GM19438 (cell line): ENCODE data around the gene NRG3.

Experiments
- ATAC-seq: cut with Tn5 transposase; IDR thresholded peaks from one replicate; pipeline ENCODE4 v1.9.1; 2021; ENCODE audit warnings: low read depth; ENCODE audit not compliant: unreplicated experiment

The NRG3 gene

DNA sequence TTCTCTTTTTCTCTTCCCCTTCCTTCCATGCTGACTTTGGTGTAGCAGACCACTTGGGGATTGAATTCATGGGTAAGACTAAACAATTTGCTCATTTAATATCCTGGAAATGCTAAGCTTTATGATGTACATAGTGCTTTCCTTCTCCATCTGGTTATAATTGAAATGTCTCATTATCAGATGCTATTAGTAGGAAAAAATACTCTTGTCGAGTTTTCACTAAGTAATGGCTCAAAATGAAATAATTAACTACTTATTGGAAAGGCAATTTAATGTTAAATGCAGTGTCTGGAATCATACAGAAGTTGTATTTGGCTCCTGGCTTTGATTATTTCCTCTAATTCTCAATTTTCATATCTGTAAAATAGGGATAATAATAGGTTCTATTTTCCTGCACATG lies 990.4 kb downstream of the NRG3 start:
- no peak for ATAC-seq

DNA sequence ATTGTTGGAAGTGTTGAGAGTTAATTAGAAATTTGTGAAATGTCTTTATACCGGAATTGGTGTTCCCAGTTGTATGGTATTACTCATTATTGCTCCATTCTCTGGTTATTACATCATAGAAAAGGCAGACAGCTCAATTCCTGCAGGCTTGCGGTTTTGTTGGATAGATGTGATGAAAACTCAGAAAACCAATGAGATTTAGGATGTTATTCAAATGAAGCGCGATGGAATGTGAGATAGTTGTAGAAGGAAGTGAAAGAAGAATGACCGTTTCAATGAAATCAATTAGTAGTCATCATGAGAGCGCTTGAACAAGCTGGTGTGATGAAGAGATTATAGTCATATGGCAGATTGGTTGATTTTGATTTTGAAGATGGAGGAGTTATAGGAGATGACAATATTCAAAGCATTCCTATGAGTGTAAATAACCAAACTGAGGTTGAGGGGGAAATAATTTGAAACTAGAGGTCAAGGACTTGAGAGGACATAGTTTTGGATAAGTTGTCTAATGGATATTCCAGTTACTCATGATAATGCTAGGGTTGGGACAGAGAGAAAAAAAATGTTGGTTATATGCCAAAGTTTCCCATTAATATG lies 991.5 kb downstream of the NRG3 start:
- ATAC-seq: no peak

- ATAC-seq: no peak
Measured at GRCh38 chr10:82867056-82867455, 992.1 kb downstream of the NRG3 start.

GRCh38 chr10:82874671-82875070 lies 999.7 kb downstream of the NRG3 start:
- no peak for ATAC-seq

DNA sequence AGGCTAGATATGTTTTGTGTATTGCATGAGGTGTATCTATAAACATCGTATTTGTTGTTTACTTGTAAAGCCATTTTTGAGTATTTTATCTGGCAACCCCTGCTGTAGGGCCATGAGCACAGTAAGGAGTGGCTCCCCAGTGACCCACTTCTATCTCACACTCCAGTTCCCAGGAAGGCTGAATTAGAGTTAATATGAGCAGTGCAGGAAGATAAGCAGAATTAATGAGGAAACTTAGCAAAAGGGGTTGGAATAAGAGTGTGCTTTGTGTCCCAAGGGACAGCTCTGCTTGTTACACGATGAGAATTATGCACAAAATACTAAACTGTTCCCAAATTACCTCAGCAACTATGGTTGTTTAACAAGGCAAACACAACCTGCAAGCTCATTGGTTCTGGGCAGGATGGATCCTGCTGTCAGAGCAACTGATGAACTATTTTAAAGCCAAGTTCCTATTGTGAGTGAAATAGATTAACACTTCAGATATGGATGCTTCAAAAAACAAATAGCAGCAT lies 1005.8 kb downstream of the NRG3 start:
- no peak for ATAC-seq

DNA sequence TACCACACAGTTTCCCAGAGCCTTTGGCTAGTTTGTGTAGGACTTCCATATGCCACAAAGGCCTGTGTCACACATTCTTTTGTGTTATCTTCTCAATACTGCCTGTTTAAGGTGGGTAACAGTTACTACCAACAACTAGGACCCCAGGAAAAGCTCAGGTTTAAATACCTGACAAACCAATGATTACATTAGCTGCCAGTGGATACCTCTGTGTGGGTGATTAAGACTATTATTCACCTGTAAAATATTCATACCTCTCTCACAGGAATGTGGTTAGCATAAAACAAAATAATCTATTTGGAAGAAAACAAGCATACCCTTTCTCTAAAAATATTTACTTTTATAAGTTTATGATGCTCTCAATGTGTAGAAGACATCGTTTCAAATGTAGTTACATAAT lies 1007.7 kb downstream of the NRG3 start:
- ATAC-seq: no peak

DNA sequence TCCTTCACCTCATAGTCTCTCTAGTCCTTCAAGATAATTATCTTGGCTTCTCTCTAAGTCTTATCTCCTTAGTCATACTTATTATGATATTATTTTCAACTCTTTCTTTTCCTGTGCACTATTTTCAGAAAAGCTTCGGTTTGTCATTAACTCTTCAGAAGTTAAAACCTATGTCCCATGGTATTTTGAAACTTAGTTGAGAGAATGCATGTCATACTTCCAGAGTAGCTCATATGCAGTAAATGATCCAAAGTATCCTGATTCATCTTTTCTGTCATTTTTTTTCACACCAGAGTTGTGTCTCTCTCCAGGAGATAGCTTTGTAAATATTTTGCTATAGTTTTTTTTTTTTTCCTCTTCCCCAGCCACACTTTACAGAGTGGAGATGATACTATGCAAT lies 1008.6 kb downstream of the NRG3 start:
- ATAC-seq: no peak

DNA sequence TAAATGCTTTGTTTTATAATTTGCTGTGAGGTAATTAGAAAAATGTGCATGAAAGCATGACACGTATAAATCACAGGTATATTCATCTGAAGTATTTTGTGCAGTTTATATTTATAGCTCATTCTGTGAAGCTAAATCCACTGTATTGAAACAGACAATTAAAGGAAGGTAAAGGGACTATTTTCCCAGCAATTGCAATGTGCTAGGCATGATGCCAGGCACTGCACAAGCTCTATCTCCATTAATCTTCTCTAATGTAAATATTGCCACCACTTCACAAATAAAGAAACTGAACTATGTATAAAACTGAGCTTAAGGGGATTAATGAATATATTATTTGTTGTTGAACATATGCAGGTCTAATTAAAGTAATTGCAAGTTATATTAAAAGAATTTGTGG lies 1012.5 kb downstream of the NRG3 start:
- ATAC-seq: no peak

GRCh38 chr10:82888809-82889455 lies 1013.9 kb downstream of the NRG3 start:
- no peak for ATAC-seq

GRCh38 chr10:82889728-82890127 lies 1014.7 kb downstream of the NRG3 start:
- ATAC-seq: no peak

- ATAC-seq: no peak
Measured at GRCh38 chr10:82890573-82890972, 1015.6 kb downstream of the NRG3 start.

GRCh38 chr10:82908096-82908495 lies 1033.1 kb downstream of the NRG3 start:
- no peak for ATAC-seq

DNA sequence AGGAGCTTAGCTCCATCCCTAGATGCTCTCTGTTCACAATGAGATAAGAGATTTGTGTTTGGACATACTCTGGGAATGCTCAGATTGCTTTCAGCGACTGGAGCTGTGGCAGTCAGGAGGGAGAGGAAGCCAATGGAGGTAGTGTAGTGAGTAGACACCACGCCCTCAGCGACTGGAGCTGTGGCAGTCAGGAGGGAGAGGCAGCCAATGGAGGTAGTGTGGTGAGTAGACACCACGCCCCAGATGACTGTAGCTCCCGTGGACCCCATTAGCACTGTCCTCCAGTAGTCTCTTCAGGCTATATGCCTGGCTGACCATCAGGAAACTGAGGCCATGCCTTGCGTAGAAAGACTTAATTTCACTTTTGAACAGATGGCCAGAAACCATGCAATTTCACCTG lies 1033.8 kb downstream of the NRG3 start:
- no peak for ATAC-seq

DNA sequence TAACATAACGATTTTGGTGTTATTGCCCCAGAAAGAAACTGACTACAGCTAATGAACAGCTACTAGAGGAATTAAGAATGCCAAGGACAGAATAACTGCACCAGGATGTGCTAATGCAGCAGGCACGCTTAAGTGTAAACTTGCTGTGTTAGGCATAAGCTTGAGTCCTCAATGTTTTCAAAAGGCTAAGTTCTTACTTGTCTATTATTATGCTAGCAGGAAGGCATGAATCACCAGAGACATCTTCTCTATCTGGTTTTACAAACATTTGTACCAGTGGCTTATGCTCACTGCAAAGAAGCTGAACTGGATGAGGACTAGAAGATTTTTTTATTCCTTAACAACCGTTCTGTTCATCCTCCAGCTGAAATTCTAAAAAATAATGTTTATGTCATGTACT lies 1035.3 kb downstream of the NRG3 start:
- no peak for ATAC-seq

GRCh38 chr10:82914655-82915136 lies 1039.7 kb downstream of the NRG3 start:
- no peak for ATAC-seq

DNA sequence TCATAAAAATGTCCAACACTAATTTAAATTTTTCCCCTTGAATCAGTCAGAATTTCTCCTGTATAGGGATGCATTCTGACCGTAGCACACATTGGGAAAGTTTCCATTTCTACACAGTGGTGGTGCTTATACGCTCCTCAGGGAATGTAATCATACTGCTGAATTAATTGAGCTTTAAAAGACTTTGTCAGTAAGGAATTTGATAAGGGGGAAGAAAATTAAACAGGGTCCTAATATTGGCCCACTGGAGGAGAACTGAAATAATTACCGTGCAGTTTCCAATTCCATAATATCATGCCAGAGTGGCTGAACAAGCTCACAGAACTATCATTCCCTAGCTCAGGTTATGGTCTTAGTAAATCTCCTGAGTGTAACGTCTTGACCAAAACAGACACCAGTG lies 1041.9 kb downstream of the NRG3 start:
- no peak for ATAC-seq

DNA sequence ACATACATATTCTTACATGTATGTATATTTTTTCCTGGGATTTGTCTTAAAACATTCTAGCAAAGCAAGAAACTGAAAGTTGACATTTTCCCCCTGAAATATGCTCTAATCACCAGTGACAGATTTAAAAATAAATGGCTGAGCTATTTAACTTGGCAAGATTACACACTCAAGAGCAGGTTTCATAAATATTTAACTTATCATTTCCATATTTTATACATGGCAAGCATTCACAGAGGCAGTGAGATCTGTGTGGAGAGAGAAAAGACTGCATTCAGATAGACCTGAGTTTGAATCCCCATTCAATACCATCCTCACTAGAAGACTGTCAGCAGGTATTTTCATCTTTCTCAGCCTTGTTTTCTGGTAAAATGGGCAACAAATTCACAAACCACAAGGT lies 1043.0 kb downstream of the NRG3 start:
- no peak for ATAC-seq

GRCh38 chr10:82922046-82922445 lies 1047.1 kb downstream of the NRG3 start:
- ATAC-seq: no peak

DNA sequence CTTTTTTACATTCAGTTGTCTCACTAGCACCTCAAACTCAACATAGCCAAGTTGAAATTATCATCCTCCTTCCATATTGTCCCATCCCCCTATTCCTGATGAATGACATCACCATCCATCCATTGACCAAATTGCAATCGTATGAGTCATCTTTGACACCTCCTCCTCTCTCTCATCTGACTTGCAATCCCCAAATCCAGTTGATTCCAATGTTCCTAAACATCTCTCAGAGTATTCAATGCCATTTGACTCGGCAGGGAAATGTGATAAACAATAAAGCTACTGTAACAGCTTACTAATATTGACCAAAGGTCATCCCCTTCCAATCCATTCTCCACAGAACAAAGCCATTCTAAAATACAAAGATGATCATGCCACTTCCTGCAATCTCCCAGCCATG lies 1047.8 kb downstream of the NRG3 start:
- ATAC-seq: no peak

GRCh38 chr10:82924711-82925110 lies 1049.7 kb downstream of the NRG3 start:
- ATAC-seq: no peak

DNA sequence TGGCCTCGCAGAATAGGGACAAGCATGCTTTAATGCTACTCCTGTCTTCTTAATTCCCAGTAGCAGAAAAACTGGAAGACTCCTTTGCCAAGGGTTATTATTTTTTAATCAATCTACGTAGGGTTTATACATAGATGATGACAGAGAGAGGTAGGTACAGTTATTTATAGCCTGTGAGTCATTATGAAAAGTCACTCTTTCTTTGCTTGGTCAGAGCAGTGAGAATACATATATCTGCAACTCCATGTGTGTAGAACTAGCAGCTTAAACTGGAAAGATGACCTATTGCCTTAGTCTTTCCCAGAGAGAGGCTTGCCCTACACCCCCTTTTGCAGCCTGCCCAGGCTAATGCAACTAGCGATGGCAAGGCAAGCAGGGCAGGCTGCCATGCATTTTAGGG lies 1050.6 kb downstream of the NRG3 start:
- no peak for ATAC-seq

DNA sequence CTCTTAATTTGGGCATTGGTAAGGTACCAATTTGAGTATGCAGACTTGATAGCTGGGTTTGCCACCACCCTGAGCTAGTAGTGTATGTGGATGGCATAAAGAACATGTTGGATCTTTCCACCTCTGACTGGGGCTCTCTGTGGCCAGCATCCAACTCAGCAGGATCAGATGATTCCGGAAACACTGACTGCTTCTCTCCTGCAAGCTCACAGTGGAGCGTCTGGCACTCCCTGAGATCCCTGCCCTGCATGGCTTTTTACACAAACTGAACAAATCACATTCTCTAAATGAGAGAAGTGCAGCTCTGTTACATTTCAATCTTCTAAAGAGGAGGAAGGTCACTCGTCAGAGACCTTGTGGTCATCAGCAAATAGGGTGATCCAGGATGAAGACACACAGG lies 1057.5 kb downstream of the NRG3 start:
- ATAC-seq: no peak
